Measurements from ENCODE around the gene BLOC1S2. TPM values are rescaled to one million over a fixed set of nuclear protein-coding genes. Genes with fewer than 3 reads are reported as not detected.
"Not testable (repeated sequence)": the region's sequence is repeated elsewhere in the genome, so short reads cannot be mapped to it uniquely, and the experiment has no call there.

Gene BLOC1S2
- total and polyA plus RNA-seq, 2 of the 8 experiments (the other 6 are each of a cell fraction or from before 2014, with no cell fraction given), result 25.1 to 50.6 TPM

DNA sequence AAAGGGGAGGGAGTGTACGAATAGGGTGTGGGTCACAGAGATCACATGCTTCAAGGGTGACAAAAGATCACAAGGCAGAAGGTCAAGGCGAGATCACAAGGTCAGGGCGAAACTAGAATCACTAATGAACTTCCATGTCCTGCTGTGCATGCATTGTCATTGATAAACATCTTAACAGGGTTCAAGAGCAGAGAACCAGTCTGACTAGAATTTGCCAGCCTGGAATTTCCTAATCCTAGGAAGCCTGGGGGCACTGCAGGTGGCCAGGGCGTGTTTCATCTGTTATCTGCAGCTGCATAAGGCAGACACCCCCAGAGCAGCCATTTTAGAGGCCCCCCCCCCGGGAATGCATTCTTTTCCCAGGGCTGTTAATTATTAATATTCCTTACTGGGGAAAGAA is 14.6 kb upstream of the BLOC1S2 start:
- H3K4ac ChIP-seq (replicated peaks; ENCODE audit: insufficient read length, low read depth, low read length); H3K79me1 ChIP-seq (ENCODE audit: low read depth, low read length); H2BK20ac ChIP-seq (ENCODE audit: low read length); H3K27ac ChIP-seq (ENCODE audit: low read depth, low read length); POLR2A ChIA-PET (ENCODE audit: partially characterized antibody); H2AK5ac ChIP-seq (ENCODE audit: low read depth, low read length); FAIRE-seq; H3K9ac ChIP-seq (replicated peaks in 1 of 4; ENCODE audit: extremely low read depth in 1 of 4, low read depth in 3 of 4, low read length in 3 of 4); H3K79me2 ChIP-seq (ENCODE audit: control insufficient read depth in 1 of 2, insufficient read depth in 2 of 2, low read length in 2 of 2); H3K9me3 ChIP-seq (ENCODE audit: insufficient read depth in 2 of 2, low read depth in 1 of 2, low read length in 1 of 2); H4K91ac ChIP-seq (replicated peaks; ENCODE audit: insufficient read length, low read length); H2BK15ac ChIP-seq (ENCODE audit: low read length); H3K14ac ChIP-seq (ENCODE audit: insufficient read length); H4K5ac ChIP-seq (ENCODE audit: insufficient read length, low read depth, low read length); H3K56ac ChIP-seq (replicated peaks; ENCODE audit: insufficient read length, low read depth, low read length); H3K36me3 ChIP-seq (ENCODE audit: control insufficient read depth in 2 of 4, insufficient read depth in 4 of 4, low read length in 3 of 4); H4K8ac ChIP-seq (ENCODE audit: extremely low read depth, insufficient read depth, low read length); H3K27me3 ChIP-seq (replicated peaks in 1 of 4; ENCODE audit: control insufficient read depth in 3 of 4, extremely low read depth in 1 of 4, insufficient read depth in 3 of 4, low read length in 3 of 4); H3K23ac ChIP-seq (ENCODE audit: insufficient read length); H2AFZ ChIP-seq (ENCODE audit: low read length); H3K18ac ChIP-seq (ENCODE audit: extremely low read depth, low read length); H3K23me2 ChIP-seq (ENCODE audit: low read depth, low read length); H3K4me3 ChIP-seq (ENCODE audit: extremely low read depth in 1 of 4, insufficient read depth in 2 of 4, low read depth in 3 of 4, low read length in 4 of 4); H4K20me1 ChIP-seq (replicated peaks in 1 of 2; ENCODE audit: control insufficient read depth in 1 of 2, insufficient read depth in 2 of 2, low read length in 2 of 2); H2BK120ac ChIP-seq (replicated peaks; ENCODE audit: low read depth, low read length); H2BK12ac ChIP-seq (ENCODE audit: low read depth, low read length): not testable (repeated sequence)
- Histone ChIP-seq H3K4me1 (replicated peaks in 1 of 4; ENCODE audit: control insufficient read depth in 3 of 4, insufficient read depth in 4 of 4, low read length in 3 of 4) (peaks cover 0 to 14% (median 7%) of the 10 kb centered on the region in 4 experiments; a peak in 4 of 7 replicates), H2BK5ac (ENCODE audit: low read depth, low read length) (0 out of 2 replicates have a peak overlapping the region, but pooled peaks have one; percentile 84), H3K4me2 (ENCODE audit: insufficient read depth in 1 of 2, low read depth in 2 of 2, low read length in 2 of 2) (peak overlapping the region in 1 of 2 experiments; percentile 34; a peak in 1 of 4 replicates)
- TF ChIP-seq TEAD4 (IDR thresholded peaks at IDR 0.05; ENCODE audit: low read depth, low read length) (peak; percentile 89), NANOG (IDR thresholded peaks at IDR 0.05; ENCODE audit: insufficient read depth, low read depth, low read length, poor library complexity, severe bottlenecking) (peak; percentile 20), YY1 (IDR thresholded peaks at IDR 0.05; ENCODE audit: low read depth, low read length) (peak; percentile 83), EP300 (IDR thresholded peaks at IDR 0.05; ENCODE audit: borderline replicate concordance in 1 of 2, low read depth in 2 of 2, low read length in 2 of 2) (peak; percentile 82 to 97), POU5F1 (IDR thresholded peaks at IDR 0.05; ENCODE audit: low read depth, low read length) (0 out of 2 replicates have a peak, but pooled peaks have one; percentile 58), RXRA (IDR thresholded peaks at IDR 0.05; ENCODE audit: insufficient read depth, low read depth, low read length) (peak; percentile 91), RBBP5 (IDR thresholded peaks at IDR 0.05; ENCODE audit: borderline replicate concordance, low read depth, low read length) (0 out of 2 replicates have a peak, but pooled peaks have one; percentile 16), BCL11A (IDR thresholded peaks at IDR 0.05; ENCODE audit: low read depth in 2 of 2, low read length in 2 of 2) (peak; percentile 81 to 85), SP1 (IDR thresholded peaks at IDR 0.05; ENCODE audit: low read depth, low read length) (peak; percentile 92), TCF12 (IDR thresholded peaks at IDR 0.05; ENCODE audit: low read depth, low read length) (peak; percentile 97)
- DNase-seq (ENCODE audit: low read depth in 1 of 2, low spot score in 2 of 2), result peak; percentile 46 to 75
- WGBS, 2 experiments (ENCODE audit: extremely low coverage in 1 of 2, insufficient coverage in 1 of 2, insufficient read length in 1 of 2, insufficient replicate concordance in 2 of 2, low coverage in 1 of 2, low lambda C conversion rate in 2 of 2, missing lambda C conversion rate in 1 of 2), result 21% methylated on average over 5 of the region's 5 CpGs; no CpG with 5 or more reads in 1 of the 2 experiments
- CTCF ChIA-PET (ENCODE audit: partially characterized antibody), result interaction anchor here (0.5 kb wide), 1 partner anchor 120 kb away, joined by 3 read pairs; no protein-coding TSS in a partner anchor
